K562 (cell line): ENCODE data around the gene EVPL. TPM values are rescaled to one million over a fixed set of nuclear protein-coding genes. Genes with fewer than 3 reads are reported as not detected.
A peak's percentile ranks its signal among the peaks of the same experiment; 100 is the strongest.

Source experiments
- ATAC-seq: fragments of 200-7000 bp; cut with Tn5 transposase; 3 replicates; pipeline ENCODE4 v1.9.1; 2020; ENCODE audit warnings: moderate library complexity
- BruUV-seq: library from RNA; stranded (reverse); fragments of 400-500 nt; replicated peaks from 2 replicates; lab custom pipeline; 2021; lab: Mats Ljungman, UMichigan
- CTCF ChIA-PET: fragments of 300-600 bp; formaldehyde crosslinking; extraction: SDS; loops from one replicate; lab custom pipeline; 2021; ENCODE audit warnings: low intra/inter-chr PET ratio; lab: Yijun Ruan, JAX
- POLR2A ChIA-PET: fragments of 300-600, 350-650 bp; sonication (Branson Sonifier 250); formaldehyde crosslinking; extraction: SDS; loops from one replicate; lab custom pipeline; 2021; ENCODE audit warnings: antibody characterized with exemption, inconsistent platforms; lab: Yijun Ruan, JAX
- DNase-seq, 4 experiments: peaks; one replicate each; pipeline versions ENCODE4 v3.0.0 to v3.0.0-alpha.2; 2011 to 2018; ENCODE audit warnings: low spot score in 3 of 4, mixed read lengths in 3 of 4; ENCODE audit errors: extremely low read depth in 1 of 4
- FAIRE-seq: peaks from 2 replicates; lab custom pipeline; 2011; peaks lifted over from hg19 to GRCh38; lab: Jason Lieb, UNC
- H2AFZ ChIP-seq: 2 replicates; pipeline ENCODE4 v1.6.0; 2011; ENCODE audit warnings: low read depth, low read length, control low read depth, inconsistent platforms
- H3K27ac ChIP-seq: fragments of 200-600 bp; 3 replicates; pipeline ENCODE4 v1.8.0; 2011; ENCODE audit warnings: low read depth, mild to moderate bottlenecking, control low read depth, inconsistent platforms, low read length, moderate library complexity, mixed read lengths; ENCODE audit errors: extremely low read depth
- H3K27me3 ChIP-seq, 2 experiments: fragments of 300-600 bp in 1 of 2; 2 replicates in 1 of 2; 3 replicates in 1 of 2; pipeline versions ENCODE4 v1.6.0 to v1.8.0; 2011; ENCODE audit warnings: inconsistent platforms in 2 of 2, low read length in 2 of 2, mild to moderate bottlenecking in 1 of 2, mixed read lengths in 1 of 2, moderate library complexity in 1 of 2; ENCODE audit not compliant: control insufficient read depth in 2 of 2, insufficient read depth in 2 of 2
- H3K36me3 ChIP-seq: fragments of 300-600 bp; 3 replicates; pipeline ENCODE4 v1.8.0; 2011; ENCODE audit warnings: mild to moderate bottlenecking, low read length, inconsistent platforms; ENCODE audit not compliant: control insufficient read depth, insufficient read depth
- H3K4me1 ChIP-seq, 2 experiments: fragments of 200-600 bp in 1 of 2; replicated peaks in 1 of 2; 2 replicates in 1 of 2; 3 replicates in 1 of 2; pipeline versions ENCODE4 v1.5.1 to v1.8.0; 2011; ENCODE audit warnings: inconsistent platforms in 2 of 2, low read length in 2 of 2, mild to moderate bottlenecking in 1 of 2, mixed read lengths in 1 of 2, moderate library complexity in 1 of 2; ENCODE audit not compliant: control insufficient read depth in 2 of 2, insufficient read depth in 2 of 2
- H3K4me2 ChIP-seq: 2 replicates; pipeline ENCODE4 v1.6.1; 2011; ENCODE audit warnings: low read length, control low read depth, inconsistent platforms, mixed read lengths; ENCODE audit not compliant: insufficient read depth
- H3K4me3 ChIP-seq: fragments of 200-600 bp; sonication (generic), shearing (Covaris generic); 2 replicates; pipeline ENCODE4 v1.5.1; 2016; ENCODE audit warnings: control low read depth, inconsistent platforms
- H3K79me2 ChIP-seq: fragments of 200-600 bp; 3 replicates; pipeline ENCODE4 v1.8.0; 2011; ENCODE audit warnings: low read length, inconsistent platforms; ENCODE audit not compliant: control insufficient read depth, insufficient read depth
- H3K9ac ChIP-seq, 2 experiments: 2 replicates each; pipeline versions ENCODE4 v1.6.0 to v1.6.1; 2011; ENCODE audit warnings: low read depth in 2 of 2, low read length in 2 of 2, control low read depth in 1 of 2, inconsistent platforms in 1 of 2, mild to moderate bottlenecking in 1 of 2, mixed read lengths in 1 of 2; ENCODE audit not compliant: insufficient read depth in 1 of 2
- H3K9me1 ChIP-seq: one replicate; pipeline ENCODE4 v1.6.0; 2011; ENCODE audit warnings: inconsistent platforms, mild to moderate bottlenecking, low read length, moderate library complexity; ENCODE audit not compliant: control insufficient read depth, insufficient read depth
- H3K9me3 ChIP-seq: replicated peaks from 2 replicates; pipeline ENCODE4 v1.5.1; 2011; ENCODE audit warnings: low read depth, low read length, inconsistent platforms; ENCODE audit not compliant: control insufficient read depth, insufficient read depth
- H4K20me1 ChIP-seq: replicated peaks from 2 replicates; pipeline ENCODE4 v1.6.1; 2011; ENCODE audit warnings: low read length, inconsistent platforms, mixed read lengths; ENCODE audit not compliant: control insufficient read depth, insufficient read depth
- ARID1B ChIP-seq: fragments of 450-650 bp; IDR thresholded peaks from 2 replicates; pipeline ENCODE4 v1.6.1; 2016; ENCODE audit warnings: antibody characterized with exemption, mild to moderate bottlenecking, inconsistent platforms
- CSDE1 ChIP-seq, 2 experiments: fragments of 450-650 bp; IDR thresholded peaks; 2 replicates each; pipeline ENCODE4 v1.6.1; 2016; ENCODE audit warnings: mild to moderate bottlenecking in 1 of 2
- DPF2 ChIP-seq: fragments of 450-650 bp; IDR thresholded peaks from 2 replicates; pipeline ENCODE4 v1.6.1; 2016
- EP400 ChIP-seq: fragments of 450-650 bp; IDR thresholded peaks from 2 replicates; pipeline ENCODE4 v1.6.1; 2017; ENCODE audit warnings: antibody characterized with exemption, mild to moderate bottlenecking, moderate library complexity
- HCFC1 ChIP-seq: IDR thresholded peaks from 2 replicates; pipeline ENCODE4 v1.6.1; 2012; ENCODE audit warnings: low read depth, low read length, improper control_type of control experiment
- KDM1A ChIP-seq, 2 experiments: fragments of 450-650 bp; IDR thresholded peaks; 2 replicates each; pipeline ENCODE4 v1.6.1; 2016; ENCODE audit warnings: mild to moderate bottlenecking in 2 of 2
- KLF1 ChIP-seq: fragments of 450-650 bp; IDR thresholded peaks from 2 replicates; pipeline ENCODE4 v1.6.1; 2016; ENCODE audit warnings: missing genetic modification characterization, missing compliant biosample characterization
- POLR2AphosphoS5 ChIP-seq: IDR thresholded peaks from 2 replicates; pipeline ENCODE4 v1.6.1; 2011; ENCODE audit warnings: mild to moderate bottlenecking, low read depth, low read length, moderate library complexity; ENCODE audit not compliant: control insufficient read depth, insufficient read depth
- POLR2H ChIP-seq: IDR thresholded peaks from 2 replicates; pipeline ENCODE4 v1.6.1; 2016; ENCODE audit warnings: missing genetic modification characterization, low read depth, mild to moderate bottlenecking, control low read depth, missing compliant biosample characterization, moderate library complexity
- SLC30A9 ChIP-seq: fragments of 250-450 bp; sonication (Bioruptor Pico); IDR thresholded peaks from 2 replicates; pipeline ENCODE4 v1.8.0; 2022; ENCODE audit warnings: mild to moderate bottlenecking, moderate library complexity
- SMARCE1 ChIP-seq: fragments of 450-650 bp; IDR thresholded peaks from 2 replicates; pipeline ENCODE4 v1.7.1; 2016; ENCODE audit warnings: mild to moderate bottlenecking
- ZKSCAN3 ChIP-seq: fragments of 250-450 bp; sonication (Bioruptor Pico); IDR thresholded peaks from 2 replicates; pipeline ENCODE4 v1.4.0; 2020
- ZNF165 ChIP-seq: fragments of 250-450 bp; sonication (Bioruptor Pico); IDR thresholded peaks from 2 replicates; pipeline ENCODE4 v1.4.0; 2020; ENCODE audit warnings: borderline replicate concordance
- ZNF696 ChIP-seq: fragments of 250-450 bp; sonication (Bioruptor Pico); conservative IDR thresholded peaks from 2 replicates; pipeline ENCODE4 v1.4.0; 2020; ENCODE audit warnings: mild to moderate bottlenecking, moderate library complexity
- ZNF77 ChIP-seq: fragments of 250-450 bp; sonication (Bioruptor Pico); IDR thresholded peaks from 2 replicates; pipeline ENCODE4 v1.5.0; 2020
- ZSCAN29 ChIP-seq: fragments of 450-650 bp; IDR thresholded peaks from 2 replicates; pipeline ENCODE4 v1.6.1; 2017
- WGBS: fragments of 100-300 bp; shearing (Covaris generic); methylation state at CpG from one replicate; pipeline ENCODE4 v1.1.6; 2016; ENCODE audit warnings: low coverage, mixed read lengths; ENCODE audit not compliant: insufficient coverage; ENCODE audit errors: missing lambda C conversion rate; 5-methylcytosine and 5-hydroxymethylcytosine counted together
- in situ Hi-C: fragments of 300-500 bp; cut with MboI; formaldehyde crosslinking; loops from 4 replicates; pipeline ENCODE4 v1.15.0; 2018; ENCODE audit warnings: inconsistent platforms, mixed read lengths
- intact Hi-C: fragments of 100-400 bp; cut with micrococcal nuclease; formaldehyde crosslinking; loops from 2 replicates; pipeline ENCODE4 v1.14.2; 2022
- polyA plus RNA-seq, 8 experiments: library from polyadenylated mRNA; depleted of rRNA in 4 of 8; stranded (reverse) in 5 of 8; unstranded in 3 of 8; fragments of >200 nt; fragmentation: Nextera tagmentation in 2 of 8; fragmentation: Illumina TruSeq in 1 of 8; extraction: Ambion mirVana in 2 of 8; extraction: Trizol in 1 of 8; gene quantifications; 2 replicates each; pipeline versions ENCODE4 v1.2.1 to v1.2.3, GENCODE V29; 2011 to 2014; ENCODE audit warnings: inconsistent platforms in 1 of 8, missing spikeins in 1 of 8
- total RNA-seq, 7 experiments: library from RNA; depleted of rRNA in 6 of 7; stranded (reverse); fragments of >200 nt in 6 of 7; fragmentation: Illumina TruSeq in 2 of 7; extraction: Trizol in 2 of 7; gene quantifications; 2 replicates each; pipeline versions ENCODE4 v1.2.1 to v1.2.3, GENCODE V29; 2011 to 2021; ENCODE audit warnings: low replicate concordance in 1 of 7
- TF ChIP-seq, protein P1 (sequence below): fragments of 450-650 bp; IDR thresholded peaks from 2 replicates; pipeline ENCODE4 v1.6.1; 2017; ENCODE audit warnings: antibody characterized with exemption, mild to moderate bottlenecking

EVPL gene
- total and polyA plus RNA-seq, 9 of the 15 experiments (the other 6 are each of a cell fraction or from before 2014, with no cell fraction given) = 0.08 to 0.18 (median 0.16) TPM; not detected in 5

DNA sequence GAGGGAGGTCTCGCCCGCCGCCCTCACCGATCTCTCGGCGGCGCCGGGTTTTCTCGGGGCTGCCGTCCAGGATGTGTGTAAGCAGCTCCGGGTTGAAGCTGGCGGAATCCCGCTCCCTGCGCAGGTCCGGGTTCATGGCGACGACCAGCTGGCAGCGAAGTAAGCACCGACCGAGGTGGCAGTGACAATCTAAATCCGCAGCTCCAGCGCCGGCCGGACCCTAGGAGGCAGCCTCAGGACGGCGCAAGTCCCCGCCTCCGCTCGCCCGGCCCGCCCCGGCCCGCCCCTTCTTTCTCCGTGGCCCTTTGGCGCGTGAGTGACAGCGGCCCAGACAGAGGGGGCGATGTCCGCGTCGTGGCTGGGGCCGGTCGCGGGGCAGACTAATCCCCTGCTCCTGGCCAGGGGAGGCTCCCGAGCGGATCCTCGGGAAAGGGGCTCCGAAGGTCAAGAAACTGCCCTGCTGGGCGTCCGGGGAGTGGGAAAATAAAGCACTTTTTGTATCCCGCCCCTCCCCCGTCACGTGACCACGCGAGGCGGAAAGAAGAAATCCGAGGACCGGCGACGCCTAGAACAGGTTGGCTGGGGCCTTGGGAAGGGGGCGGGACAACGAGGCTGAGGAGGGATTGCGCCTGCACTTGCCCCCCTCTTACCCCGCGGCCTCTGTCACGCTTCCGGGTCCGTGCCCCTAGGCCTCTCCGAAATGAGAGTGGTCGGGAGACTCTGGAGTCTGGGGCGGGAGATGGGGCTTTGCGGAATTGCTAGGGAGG lies 48.0 kb downstream of the EVPL start, which contains the start of the genes ACOX1 and TEN1 (continued):
- TF ChIP-seq KLF1 (no peak), SLC30A9 (CRISPR knock-in tag) (no peak), ZSCAN29 (no peak), HCFC1 (no peak; the same call in none of the 2 replicates), ZNF696 (CRISPR knock-in tag) (no peak)
- TF ChIP-seq, all 486 proteins: peak for 150

DNA sequence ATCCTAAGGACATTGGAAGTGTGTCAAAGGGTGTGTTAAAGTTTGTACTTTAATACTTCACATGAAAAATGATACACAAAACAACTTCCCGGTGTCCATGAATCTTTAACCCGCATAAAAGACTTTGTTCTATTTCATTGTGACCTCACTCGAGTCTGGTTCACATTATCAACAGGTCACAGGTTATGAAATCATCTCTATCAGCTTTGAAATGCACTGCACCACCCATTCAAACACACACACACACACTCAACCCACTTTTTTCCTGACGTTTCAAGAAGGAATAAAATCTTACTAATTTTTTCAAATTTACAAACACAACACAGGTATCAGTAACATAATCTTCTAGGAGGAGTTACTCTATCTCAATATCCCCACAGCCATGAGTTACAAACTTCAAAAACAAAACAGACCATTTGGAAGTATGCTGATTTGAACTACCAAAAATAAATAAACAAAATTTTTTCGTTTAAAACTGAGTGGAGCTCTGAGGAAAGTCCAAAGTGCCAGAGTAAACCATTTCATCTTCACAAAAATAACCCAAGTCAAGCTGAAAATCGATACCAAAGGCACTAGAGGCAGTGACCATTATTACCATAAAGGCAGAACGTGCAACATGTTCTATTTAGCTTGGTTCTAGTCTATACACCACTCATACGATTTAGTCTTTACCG lies 50.8 kb downstream of the EVPL start:
- H3K9me3 ChIP-seq = no peaks in the 10 kb centered on the region
- H3K4me3 ChIP-seq = no peak overlapping the region
- peaks cover 33% of the 10 kb centered on the region for H3K79me2 ChIP-seq
- H3K36me3 ChIP-seq = peaks cover 4% of the 10 kb centered on the region; the same call in 2 of the 3 replicates
- peak overlapping the region; percentile 51 for H3K4me2 ChIP-seq
- no peaks in the 10 kb centered on the region for H4K20me1 ChIP-seq
- ATAC-seq (no peak), FAIRE-seq (peak; percentile 49), DNase-seq (peak in 1 of 4 experiments; percentile 58)
- H3K9ac ChIP-seq = peak overlapping the region in 1 of 2 experiments; percentile 22; a peak in 1 of 4 replicates
- in situ Hi-C loops (no loop called here), intact Hi-C loops (loop anchor here (5.0 to 10.0 kb wide), 2 partner anchors 34 to 192 kb away; partner anchors contain the start of genes FBF1 and UNK)
- H3K27me3 ChIP-seq = no peaks in the 10 kb centered on the region
- H3K9me1 ChIP-seq = no peaks in the 10 kb centered on the region
- H2AFZ ChIP-seq = peak overlapping the region; percentile 1; the same call in 1 of the 2 replicates
- ChIA-PET CTCF (no interaction called here), POLR2A (interaction anchor here (0.7 to 1.3 kb wide), 3 partner anchors 13 to 200 kb away, joined by 3 to 5 read pairs (median 3); no protein-coding TSS in a partner anchor)
- 17% methylated on average over 9 of the region's 9 CpGs for WGBS
- BruUV-seq = TSS peak; percentile 29
- peak overlapping the region; percentile 60; the same call in 2 of the 3 replicates for H3K27ac ChIP-seq
- H3K4me1 ChIP-seq = peaks cover 20 to 32% of the 10 kb centered on the region in 2 experiments
- TF ChIP-seq POLR2AphosphoS5 = peak; percentile 43; the same call in 1 of the 2 replicates
- no peak for TF ChIP-seq ZNF77 (CRISPR knock-in tag)
- peak; percentile 44; the same call in 1 of the 2 replicates for TF ChIP-seq SMARCE1
- TF ChIP-seq CSDE1 (IDR thresholded peaks at IDR 0.05) = no peak
- TF ChIP-seq KDM1A (IDR thresholded peaks at IDR 0.05) = peak; percentile 7 to 22; a peak in 2 of 4 replicates
- TF ChIP-seq ARID1B = peak; percentile 82
- TF ChIP-seq, protein P1, sequence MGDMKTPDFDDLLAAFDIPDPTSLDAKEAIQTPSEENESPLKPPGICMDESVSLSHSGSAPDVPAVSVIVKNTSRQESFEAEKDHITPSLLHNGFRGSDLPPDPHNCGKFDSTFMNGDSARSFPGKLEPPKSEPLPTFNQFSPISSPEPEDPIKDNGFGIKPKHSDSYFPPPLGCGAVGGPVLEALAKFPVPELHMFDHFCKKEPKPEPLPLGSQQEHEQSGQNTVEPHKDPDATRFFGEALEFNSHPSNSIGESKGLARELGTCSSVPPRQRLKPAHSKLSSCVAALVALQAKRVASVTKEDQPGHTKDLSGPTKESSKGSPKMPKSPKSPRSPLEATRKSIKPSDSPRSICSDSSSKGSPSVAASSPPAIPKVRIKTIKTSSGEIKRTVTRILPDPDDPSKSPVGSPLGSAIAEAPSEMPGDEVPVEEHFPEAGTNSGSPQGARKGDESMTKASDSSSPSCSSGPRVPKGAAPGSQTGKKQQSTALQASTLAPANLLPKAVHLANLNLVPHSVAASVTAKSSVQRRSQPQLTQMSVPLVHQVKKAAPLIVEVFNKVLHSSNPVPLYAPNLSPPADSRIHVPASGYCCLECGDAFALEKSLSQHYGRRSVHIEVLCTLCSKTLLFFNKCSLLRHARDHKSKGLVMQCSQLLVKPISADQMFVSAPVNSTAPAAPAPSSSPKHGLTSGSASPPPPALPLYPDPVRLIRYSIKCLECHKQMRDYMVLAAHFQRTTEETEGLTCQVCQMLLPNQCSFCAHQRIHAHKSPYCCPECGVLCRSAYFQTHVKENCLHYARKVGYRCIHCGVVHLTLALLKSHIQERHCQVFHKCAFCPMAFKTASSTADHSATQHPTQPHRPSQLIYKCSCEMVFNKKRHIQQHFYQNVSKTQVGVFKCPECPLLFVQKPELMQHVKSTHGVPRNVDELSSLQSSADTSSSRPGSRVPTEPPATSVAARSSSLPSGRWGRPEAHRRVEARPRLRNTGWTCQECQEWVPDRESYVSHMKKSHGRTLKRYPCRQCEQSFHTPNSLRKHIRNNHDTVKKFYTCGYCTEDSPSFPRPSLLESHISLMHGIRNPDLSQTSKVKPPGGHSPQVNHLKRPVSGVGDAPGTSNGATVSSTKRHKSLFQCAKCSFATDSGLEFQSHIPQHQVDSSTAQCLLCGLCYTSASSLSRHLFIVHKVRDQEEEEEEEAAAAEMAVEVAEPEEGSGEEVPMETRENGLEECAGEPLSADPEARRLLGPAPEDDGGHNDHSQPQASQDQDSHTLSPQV = 0 out of 2 replicates have a peak, but pooled peaks have one; percentile 23
- peak; percentile 60 for TF ChIP-seq DPF2
- TF ChIP-seq POLR2H (tag) = 0 out of 2 replicates have a peak, but pooled peaks have one; percentile 37
- TF ChIP-seq ZKSCAN3 (CRISPR knock-in tag) = no peak
- TF ChIP-seq ZNF165 (CRISPR knock-in tag) = no peak
- TF ChIP-seq EP400 = peak; percentile 51; the same call in 1 of the 2 replicates
